Esophagus (tissue), 2 donors: ENCODE results near the gene KRTAP6-3. TPM values are rescaled to one million over a fixed set of nuclear protein-coding genes. Genes with fewer than 3 reads are reported as not detected.

Experiments used
- H3K27ac ChIP-seq, 2 donors: one replicate each; pipeline ENCODE4 v1.5.1; 2013; ENCODE audit warnings: low read depth in 2 of 2, mild to moderate bottlenecking in 2 of 2, inconsistent platforms in 1 of 2, low read length in 1 of 2, moderate library complexity in 1 of 2
- H3K27me3 ChIP-seq, 2 donors: one replicate each; pipeline ENCODE4 v1.6.1; 2013; ENCODE audit warnings: low read length in 2 of 2, control low read depth in 1 of 2, mild to moderate bottlenecking in 1 of 2; ENCODE audit not compliant: insufficient read depth in 2 of 2, control insufficient read depth in 1 of 2
- H3K36me3 ChIP-seq, 2 donors: one replicate each; pipeline ENCODE4 v1.6.1; 2013; ENCODE audit warnings: low read length in 1 of 2; ENCODE audit not compliant: control insufficient read depth in 2 of 2, insufficient read depth in 2 of 2
- H3K4me1 ChIP-seq, 2 donors: one replicate each; pipeline ENCODE4 v1.6.1; 2013; ENCODE audit warnings: low read length in 1 of 2; ENCODE audit not compliant: control insufficient read depth in 2 of 2, insufficient read depth in 2 of 2
- H3K4me3 ChIP-seq, 2 donors: one replicate each; pipeline ENCODE4 v1.5.1; 2013; ENCODE audit warnings: low read length in 2 of 2, mild to moderate bottlenecking in 2 of 2, low read depth in 1 of 2, moderate library complexity in 1 of 2
- H3K9me3 ChIP-seq, 2 donors: one replicate each; pipeline ENCODE4 v1.6.1; 2013; ENCODE audit warnings: mild to moderate bottlenecking in 2 of 2, low read depth in 1 of 2, low read length in 1 of 2, moderate library complexity in 1 of 2; ENCODE audit not compliant: control insufficient read depth in 2 of 2, insufficient read depth in 1 of 2
- WGBS, 2 donors: extraction: QIAGEN DNeasy Blood & Tissue Kit; methylation state at CpG; one replicate each; pipeline ENCODE4 v1.1.7; 2013; 5-methylcytosine and 5-hydroxymethylcytosine counted together
- polyA plus RNA-seq, 2 donors: library from polyadenylated mRNA; stranded (reverse); fragments of 200-250 nt; gene quantifications; one replicate each; pipeline ENCODE4 v1.2.3, GENCODE V29; 2013
- donor health status: healthy with polysubstance abuse.
- donor health status: Bipolar disorder and iron deficiency.

The KRTAP6-3 gene
- polyA plus RNA-seq, 2 donors: not detected

- Histone ChIP-seq H3K27me3 (no peaks in the 10 kb centered on the region), H3K9me3 (no peaks in the 10 kb centered on the region), H3K36me3 (no peaks in the 10 kb centered on the region), H3K4me3 (no peak overlapping the region), H3K27ac (no peak overlapping the region), H3K4me1 (no peaks in the 10 kb centered on the region)
- WGBS, 2 donors: 49 to 53% methylated on average over 3 of the region's 3 CpGs
Observed at GRCh38 chr21:30580132-30580531, 12.1 kb upstream of the KRTAP6-3 start.

DNA sequence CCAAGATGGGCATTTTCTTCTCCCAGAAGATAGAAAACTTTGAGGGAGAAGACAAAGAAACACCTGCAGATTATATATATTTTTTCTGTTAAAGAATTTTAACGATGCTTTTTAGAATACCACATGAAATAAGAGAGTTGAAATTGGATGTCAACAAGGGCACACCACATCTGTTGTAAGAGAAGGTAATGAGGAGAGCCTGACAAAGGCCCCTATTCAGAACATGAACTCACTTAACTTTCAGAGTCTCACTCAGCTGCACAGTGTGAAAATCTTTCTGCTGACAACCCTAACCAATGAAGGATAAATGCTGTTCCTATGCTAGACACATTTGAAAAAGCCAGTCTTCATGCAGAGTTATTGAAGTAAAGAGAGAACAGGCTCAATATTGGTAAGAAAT, 9.4 kb upstream of the KRTAP6-3 start:
- H3K27me3 ChIP-seq: no peaks in the 10 kb centered on the region
- no peak overlapping the region for H3K4me3 ChIP-seq
- 71 to 72% methylated on average over 1 of the region's 1 CpG for WGBS, 2 donors
- H3K9me3 ChIP-seq: no peaks in the 10 kb centered on the region
- H3K4me1 ChIP-seq: no peaks in the 10 kb centered on the region
- H3K27ac ChIP-seq: no peak overlapping the region
- H3K36me3 ChIP-seq: no peaks in the 10 kb centered on the region

DNA sequence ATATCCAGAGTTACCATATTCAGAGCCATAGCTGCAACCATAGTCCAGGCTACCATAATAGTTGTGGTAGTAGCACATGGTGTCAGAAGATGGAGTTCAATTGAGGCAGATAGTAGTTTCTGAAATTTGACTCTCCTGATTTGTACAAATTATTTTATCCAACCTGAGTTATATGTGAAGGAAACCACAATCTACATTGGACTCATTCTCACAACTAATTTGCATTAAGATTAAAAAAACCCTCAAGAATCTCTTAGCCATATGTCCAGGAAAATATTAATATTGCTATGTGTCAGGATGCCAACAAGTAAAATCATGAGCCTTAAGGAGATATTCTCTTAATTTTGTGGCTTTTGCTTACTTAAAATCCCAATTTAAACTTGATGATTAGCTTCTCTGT, 1.9 kb upstream of the KRTAP6-3 start, which contains the start of gene KRTAP22-2:
KRTAP22-2 (minus strand) TSS at position 101 of the 400 bp plus-strand sequence.
- Histone ChIP-seq H3K4me3 (no peak within 1 kb of the TSS), H3K36me3 (no peaks in the 10 kb centered on the region), H3K27ac (no peak within 1 kb of the TSS), H3K9me3 (no peaks in the 10 kb centered on the region), H3K27me3 (no peaks in the 10 kb centered on the region), H3K4me1 (no peaks in the 10 kb centered on the region)

- peaks cover 3 to 4% of the 10 kb centered on the region in 2 donors for H3K9me3 ChIP-seq
- no peak within 1 kb of the TSS for H3K4me3 ChIP-seq
- no peaks in the 10 kb centered on the region for H3K27me3 ChIP-seq
- 95 to 97% methylated on average over 6 of the region's 6 CpGs for WGBS, 2 donors
- H3K4me1 ChIP-seq: no peaks in the 10 kb centered on the region
- H3K27ac ChIP-seq: no peak within 1 kb of the TSS
- H3K36me3 ChIP-seq: no peaks in the 10 kb centered on the region
Observed at GRCh38 chr21:30598802-30599201, 6.6 kb downstream of the KRTAP6-3 start, which contains the start of gene KRTAP6-2. KRTAP6-2 (minus strand) TSS chr21:30598902; CDS start chr21:30598874, 28 bp downstream.

DNA sequence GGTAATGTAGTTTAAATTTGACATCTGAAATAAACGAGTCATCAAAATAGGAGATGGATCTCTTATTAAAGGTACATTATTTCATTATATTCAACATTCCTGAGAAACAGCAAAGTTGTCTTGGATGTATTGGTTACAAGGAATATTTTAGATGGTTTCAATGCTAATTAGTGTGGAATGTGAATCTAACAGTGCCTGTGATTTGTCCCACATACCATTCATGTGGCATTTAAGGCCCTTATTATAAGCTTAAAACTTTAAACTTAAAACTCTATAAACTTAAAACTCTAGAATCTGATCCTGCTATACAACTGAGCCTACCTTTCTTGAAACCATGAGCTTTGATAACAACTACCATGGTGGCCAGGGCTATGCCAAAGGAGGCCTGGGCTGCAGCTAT, 8.5 kb downstream of the KRTAP6-3 start, which contains the start of gene KRTAP22-1:
KRTAP22-1 (plus strand) TSS at position 301 of the 400 bp plus-strand sequence.
- H3K27ac ChIP-seq: no peak within 1 kb of the TSS
- no peaks in the 10 kb centered on the region for H3K27me3 ChIP-seq
- H3K4me1 ChIP-seq: no peaks in the 10 kb centered on the region
- no peak within 1 kb of the TSS for H3K4me3 ChIP-seq
- no peaks in the 10 kb centered on the region for H3K36me3 ChIP-seq
- WGBS, 2 donors: 53 to 54% methylated on average over 1 of the region's 1 CpG
- H3K9me3 ChIP-seq: peaks cover 3 to 4% of the 10 kb centered on the region in 2 donors

DNA sequence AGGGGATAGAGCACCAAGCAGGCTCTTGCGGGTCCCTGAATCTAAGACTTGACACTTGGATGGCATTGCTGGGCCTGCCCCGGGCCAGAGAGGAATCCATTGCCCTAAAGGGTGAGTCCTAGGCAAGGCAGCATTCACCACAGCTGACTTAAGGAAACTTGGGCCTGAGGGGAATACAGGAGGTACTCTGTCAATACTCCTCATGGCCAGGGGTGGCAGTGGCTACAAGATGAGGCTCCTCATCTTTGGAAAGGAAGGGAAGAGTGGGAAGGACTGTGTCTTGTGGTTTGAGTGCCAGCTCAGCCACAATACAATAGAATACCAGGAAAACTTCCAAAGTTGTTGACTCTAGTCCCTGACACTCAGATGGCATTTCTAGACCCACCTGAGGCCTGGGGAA, 13.7 kb downstream of the KRTAP6-3 start:
- whole genome bisulfite sequencing, 2 donors: 82 to 83% methylated on average over 2 of the region's 2 CpGs
- no peaks in the 10 kb centered on the region for H3K27me3 ChIP-seq
- no peaks in the 10 kb centered on the region for H3K36me3 ChIP-seq
- no peak overlapping the region for H3K4me3 ChIP-seq
- no peaks in the 10 kb centered on the region for H3K4me1 ChIP-seq
- H3K9me3 ChIP-seq: no peaks in the 10 kb centered on the region
- no peak overlapping the region for H3K27ac ChIP-seq

- 71 to 74% methylated on average over 2 of the region's 2 CpGs for whole genome bisulfite sequencing, 2 donors
- H3K4me3 ChIP-seq: no peak overlapping the region
- H3K4me1 ChIP-seq: no peaks in the 10 kb centered on the region
- H3K9me3 ChIP-seq: no peaks in the 10 kb centered on the region
- no peaks in the 10 kb centered on the region for H3K27me3 ChIP-seq
- H3K36me3 ChIP-seq: no peaks in the 10 kb centered on the region
- no peak overlapping the region for H3K27ac ChIP-seq
Observed at GRCh38 chr21:30612132-30612531, 19.9 kb downstream of the KRTAP6-3 start.

DNA sequence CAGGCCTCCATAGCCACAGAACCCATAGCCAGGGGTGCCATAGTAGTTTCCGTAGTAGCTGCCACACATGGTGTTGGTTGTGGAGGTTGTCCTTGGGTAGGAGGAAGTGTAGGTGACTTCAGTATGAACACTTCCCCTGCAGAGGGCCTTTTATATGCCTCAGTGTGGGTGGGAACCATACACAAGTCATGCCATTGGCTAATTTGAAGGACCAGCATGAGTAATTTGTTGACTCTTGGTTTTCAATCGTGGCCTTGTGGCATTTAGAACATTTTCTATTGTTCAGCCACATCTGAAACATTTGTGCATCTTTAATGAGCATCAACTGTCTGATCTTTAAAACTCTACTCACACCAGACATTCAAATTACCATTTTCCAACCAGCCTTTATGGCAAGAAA, 21.6 kb downstream of the KRTAP6-3 start, which contains the start of gene KRTAP6-1:
KRTAP6-1 (minus strand) TSS at position 95 of the 400 bp plus-strand sequence; CDS start at position 69, 26 bp downstream.
- no peak within 1 kb of the TSS for H3K27ac ChIP-seq
- H3K4me3 ChIP-seq: no peak within 1 kb of the TSS
- H3K36me3 ChIP-seq: no peaks in the 10 kb centered on the region
- H3K4me1 ChIP-seq: no peaks in the 10 kb centered on the region
- 62 to 69% methylated on average over 2 of the region's 2 CpGs for WGBS, 2 donors
- H3K9me3 ChIP-seq: no peaks in the 10 kb centered on the region
- no peaks in the 10 kb centered on the region for H3K27me3 ChIP-seq

DNA sequence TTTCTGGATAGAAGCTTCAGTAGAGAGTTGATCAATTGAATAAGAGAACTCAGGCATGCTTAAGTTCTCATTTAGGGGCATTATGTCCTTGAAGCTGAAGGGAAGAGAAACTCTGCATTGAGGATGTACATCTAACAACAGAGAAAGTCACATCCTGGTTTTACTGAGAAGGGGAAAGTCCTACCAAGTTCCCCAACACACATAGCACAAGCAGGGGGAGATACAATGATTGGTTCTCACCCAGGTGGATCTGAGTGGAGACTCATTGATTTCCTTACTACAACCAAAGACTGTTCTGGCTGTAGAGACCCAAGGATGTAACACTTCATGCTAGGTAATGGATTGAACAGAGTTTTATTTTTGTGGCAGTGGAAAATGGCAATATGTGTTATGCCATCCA, 23.0 kb downstream of the KRTAP6-3 start:
- H3K27ac ChIP-seq: no peak overlapping the region
- no peaks in the 10 kb centered on the region for H3K9me3 ChIP-seq
- H3K4me3 ChIP-seq: no peak overlapping the region
- H3K27me3 ChIP-seq: no peaks in the 10 kb centered on the region
- H3K4me1 ChIP-seq: no peaks in the 10 kb centered on the region
- no peaks in the 10 kb centered on the region for H3K36me3 ChIP-seq

DNA sequence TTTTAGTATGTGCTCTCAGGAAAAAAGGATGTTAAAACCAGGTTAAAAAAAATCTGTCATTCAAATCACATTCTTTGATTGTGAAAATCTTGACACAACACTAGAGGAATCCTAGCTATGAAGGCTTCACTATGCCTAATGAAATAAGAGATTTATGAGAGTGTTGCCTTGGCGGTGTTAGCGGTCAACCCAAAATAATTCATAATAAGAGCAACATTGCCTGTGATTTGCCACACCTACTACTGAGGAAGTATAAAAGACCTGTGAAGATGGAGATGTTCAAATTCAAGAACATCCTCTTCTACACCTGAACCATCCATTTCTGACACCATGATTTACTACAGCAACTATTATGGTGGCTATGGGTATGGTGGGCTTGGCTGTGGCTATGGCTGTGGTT, 23.9 kb downstream of the KRTAP6-3 start, which contains the start of gene KRTAP20-1:
KRTAP20-1 (plus strand) TSS at position 301 of the 400 bp plus-strand sequence; CDS start at position 331, 30 bp downstream.
- no peaks in the 10 kb centered on the region for H3K27me3 ChIP-seq
- H3K4me1 ChIP-seq: no peaks in the 10 kb centered on the region
- H3K4me3 ChIP-seq: no peak within 1 kb of the TSS
- no peaks in the 10 kb centered on the region for H3K36me3 ChIP-seq
- H3K27ac ChIP-seq: no peak within 1 kb of the TSS
- H3K9me3 ChIP-seq: no peaks in the 10 kb centered on the region
- WGBS, 2 donors: 92 to 96% methylated on average over 2 of the region's 2 CpGs
